ENCODE results near the gene SLC25A20.
"Not testable (repeated sequence)": the region's sequence is repeated elsewhere in the genome, so short reads cannot be mapped to it uniquely, and the experiment has no call there.

The SLC25A20 gene, protein sequence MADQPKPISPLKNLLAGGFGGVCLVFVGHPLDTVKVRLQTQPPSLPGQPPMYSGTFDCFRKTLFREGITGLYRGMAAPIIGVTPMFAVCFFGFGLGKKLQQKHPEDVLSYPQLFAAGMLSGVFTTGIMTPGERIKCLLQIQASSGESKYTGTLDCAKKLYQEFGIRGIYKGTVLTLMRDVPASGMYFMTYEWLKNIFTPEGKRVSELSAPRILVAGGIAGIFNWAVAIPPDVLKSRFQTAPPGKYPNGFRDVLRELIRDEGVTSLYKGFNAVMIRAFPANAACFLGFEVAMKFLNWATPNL

DNA sequence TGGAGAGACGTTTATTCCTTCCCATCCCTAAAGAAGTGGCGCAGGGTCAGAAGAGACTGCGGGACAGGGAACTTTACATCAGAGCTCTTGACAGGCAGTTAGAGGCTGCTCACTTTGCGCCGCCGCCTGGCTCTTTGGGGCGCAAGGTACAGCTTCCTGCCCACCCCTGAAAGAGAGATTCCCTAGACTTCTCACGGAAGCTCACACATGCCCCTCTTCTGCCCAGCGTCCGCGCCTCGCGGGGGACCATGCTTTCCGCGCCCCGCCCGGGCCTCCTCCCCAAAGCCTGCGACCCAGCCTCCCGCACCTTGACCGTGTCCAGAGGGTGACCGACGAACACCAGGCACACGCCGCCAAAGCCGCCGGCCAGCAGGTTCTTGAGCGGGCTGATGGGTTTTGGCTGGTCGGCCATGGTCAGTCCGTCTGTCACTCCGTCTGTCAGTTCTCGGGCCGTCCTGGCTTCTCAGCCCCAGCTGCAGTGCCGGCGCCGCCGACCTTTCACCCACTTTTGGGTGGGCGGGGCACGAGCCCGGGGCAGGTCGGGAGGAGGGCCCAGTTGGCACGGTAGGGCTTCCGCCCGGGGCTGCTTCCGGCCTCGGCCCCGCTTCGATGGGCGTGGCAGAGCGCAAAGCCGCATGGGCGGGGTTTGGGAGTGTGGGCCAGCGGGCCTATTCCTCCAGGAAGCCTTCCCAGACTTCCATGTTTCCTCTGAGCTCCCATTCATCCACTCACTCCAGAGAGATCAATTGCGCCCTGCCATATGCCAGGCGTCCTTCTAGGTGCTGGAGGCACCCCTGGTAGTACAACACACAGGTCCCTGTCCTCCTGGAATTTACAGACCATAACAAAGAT is at the start of gene SLC25A20:
TSS of gene SLC25A20 (minus strand) at position 500 of the 852 bp plus-strand sequence. CDS start at position 412, 88 bp downstream.
- peak; percentile 89 for DNase-seq

DNA sequence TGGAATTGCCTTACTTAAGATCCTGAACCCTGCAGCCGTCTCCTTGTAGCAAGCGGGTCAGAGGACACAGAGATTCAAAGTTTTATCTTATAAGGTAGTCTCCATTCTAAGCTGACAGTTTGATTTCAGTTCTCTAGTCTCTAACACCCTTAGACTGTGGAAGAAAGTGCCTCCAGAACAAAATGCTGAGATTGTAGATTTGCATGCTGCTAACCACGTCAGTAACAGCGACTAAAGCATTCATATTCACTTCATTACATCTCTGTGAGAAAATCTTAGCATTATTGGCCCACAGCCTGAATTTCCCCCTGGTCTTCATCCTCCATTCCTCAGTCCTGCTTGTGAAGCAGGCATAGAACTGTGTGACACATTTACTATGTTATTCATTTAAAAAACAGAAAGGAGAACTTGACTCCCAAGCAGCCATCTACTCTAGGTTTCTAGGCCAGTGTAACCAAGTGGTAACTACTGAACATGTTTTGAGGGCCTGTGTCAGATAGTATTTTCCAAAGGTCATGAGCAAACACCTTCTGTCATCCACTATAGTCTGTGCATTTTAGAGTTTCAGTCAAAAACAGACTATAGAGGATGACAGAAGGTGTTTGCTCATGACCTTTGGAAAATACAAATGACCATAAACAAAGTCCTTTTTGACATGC is 47.3 kb upstream of the SLC25A20 start:
- DNase-seq, result no peak

DNA sequence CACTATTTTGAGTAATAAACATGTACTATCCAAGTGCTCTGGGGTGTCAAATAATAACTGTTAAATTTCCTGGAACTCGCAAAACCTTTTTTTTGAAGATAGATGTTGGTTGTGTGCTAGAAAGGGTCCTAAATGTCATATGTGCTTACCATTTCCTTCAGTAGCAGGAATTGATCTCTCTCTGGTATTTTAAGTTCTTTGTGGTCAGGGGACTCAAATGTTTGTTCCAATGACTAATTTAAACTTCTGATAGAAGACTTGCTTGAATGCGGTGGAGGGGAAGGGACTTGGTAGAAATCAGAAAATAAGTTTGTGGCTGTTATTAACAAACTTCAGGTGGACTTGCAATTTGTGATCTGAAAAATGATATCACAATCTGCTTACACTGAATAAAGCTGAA is 46.8 kb upstream of the SLC25A20 start:
- no peak for DNase-seq

DNA sequence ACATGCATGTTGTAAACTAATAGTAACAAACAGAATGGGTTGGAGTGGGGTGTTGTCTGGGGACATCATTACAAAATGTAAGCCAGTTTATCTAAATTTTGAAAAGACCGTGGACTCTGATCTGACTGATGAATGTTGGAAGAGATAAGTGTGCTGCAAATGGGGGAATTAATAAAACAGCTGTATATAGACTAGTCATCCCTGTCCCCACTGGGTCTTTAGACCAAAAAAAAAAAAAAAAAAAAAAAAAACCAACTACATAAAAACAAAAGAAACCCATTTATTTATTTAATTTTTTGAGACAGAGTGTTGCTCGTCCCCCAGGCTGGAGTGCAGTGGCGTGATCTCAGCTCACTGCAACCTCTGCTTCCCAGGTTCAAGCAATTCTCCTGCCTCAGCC is 40.0 kb upstream of the SLC25A20 start:
- no peak for DNase-seq

DNA sequence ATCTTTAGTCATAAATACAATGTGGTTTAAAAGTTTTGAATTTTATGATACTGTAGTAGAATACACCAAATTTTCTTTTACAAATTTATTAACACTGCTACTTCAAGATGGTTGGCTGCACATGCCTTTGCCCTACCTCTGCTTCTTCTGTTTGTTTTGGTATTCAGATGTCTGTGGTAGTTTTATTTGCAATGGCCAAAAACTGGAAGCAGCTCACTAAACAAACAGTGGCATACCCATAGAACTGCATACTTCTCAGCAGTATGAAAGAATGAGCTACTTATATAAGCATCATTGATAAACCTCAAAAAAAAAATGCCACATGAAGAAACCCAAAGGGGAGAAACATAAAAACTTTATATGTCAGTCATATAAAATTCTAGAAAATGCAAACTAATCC is 39.5 kb upstream of the SLC25A20 start:
- DNase-seq, result no peak

DNA sequence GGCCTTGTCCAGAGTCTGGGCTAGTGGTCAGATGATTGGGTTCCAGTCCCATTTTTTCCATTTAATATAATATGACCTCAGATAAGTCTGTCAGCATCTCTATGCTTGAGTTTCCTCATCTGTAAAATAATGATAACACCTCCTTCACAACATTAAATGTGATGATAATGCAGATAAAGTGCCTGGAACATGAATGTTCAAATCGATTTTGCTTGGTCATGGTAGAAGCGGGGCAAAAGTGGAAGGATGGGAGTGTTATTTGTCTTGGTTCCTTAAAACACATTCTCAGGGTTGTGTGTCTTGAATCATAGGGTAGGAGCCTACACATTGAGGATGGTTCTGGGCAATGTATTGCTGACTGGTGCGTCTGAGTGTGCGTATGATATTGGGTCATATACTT is 36.8 kb upstream of the SLC25A20 start:
- DNase-seq, result no peak

DNA sequence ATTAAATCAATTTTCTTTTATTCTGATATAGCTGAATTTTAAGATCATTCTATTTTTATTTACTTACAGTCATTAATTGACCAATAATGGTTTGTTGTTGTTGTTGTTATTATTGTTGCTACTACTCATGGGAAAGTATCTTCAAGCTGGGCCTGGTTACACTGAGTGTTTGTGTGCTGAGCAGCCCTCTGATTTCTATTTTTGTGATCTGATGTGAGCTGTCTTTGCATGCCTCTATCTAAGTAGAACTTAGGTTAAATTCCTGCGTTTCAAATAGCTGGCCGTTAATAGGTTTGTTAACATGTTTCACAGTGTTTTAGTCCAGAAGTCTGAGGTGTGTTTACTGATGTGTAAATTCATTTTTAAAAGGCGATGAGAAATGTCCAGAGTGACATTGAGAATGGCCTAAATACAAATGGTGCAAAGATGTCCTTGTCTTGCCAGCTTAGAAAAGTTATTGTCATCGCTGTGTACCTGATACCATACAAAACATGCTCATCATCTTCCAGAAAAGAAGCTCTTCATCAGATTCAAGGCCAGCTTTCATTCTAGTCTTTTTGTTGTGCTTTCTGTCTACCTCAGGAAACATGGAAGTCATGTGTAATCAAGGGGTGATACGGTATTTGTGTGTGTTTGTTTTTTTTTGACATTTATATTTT is 35.8 kb upstream of the SLC25A20 start:
- DNase-seq, result no peak

DNA sequence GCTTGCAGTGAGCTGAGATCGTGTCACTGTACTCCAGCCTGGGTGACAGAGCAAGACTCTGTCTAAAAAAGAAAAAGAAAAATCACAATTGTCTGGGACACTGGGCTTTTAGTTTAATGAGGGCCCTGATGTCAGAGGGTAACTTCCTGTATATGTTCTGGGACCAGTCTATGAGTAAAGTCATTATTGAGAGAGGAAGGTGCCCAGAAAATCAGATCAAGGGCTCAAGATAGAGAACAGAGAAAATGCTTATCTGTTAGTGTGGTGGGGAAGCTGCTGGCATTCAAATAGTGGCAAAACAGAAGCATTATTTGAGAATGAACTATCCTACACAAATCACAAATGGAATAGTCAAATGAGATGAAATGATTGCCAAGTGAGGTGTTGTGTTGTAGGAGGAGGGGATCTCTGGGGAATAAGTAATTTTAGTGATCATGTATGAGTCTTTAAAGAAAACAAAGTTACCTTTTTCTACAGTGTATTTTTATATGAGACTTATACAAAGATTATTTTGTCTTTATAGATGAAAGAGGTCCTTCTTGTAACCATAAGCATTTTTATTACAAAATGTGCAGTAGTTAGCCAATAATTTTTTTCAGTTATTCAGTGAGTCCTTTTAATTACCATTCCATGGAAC is 33.4 kb upstream of the SLC25A20 start:
- DNase-seq, result no peak

DNA sequence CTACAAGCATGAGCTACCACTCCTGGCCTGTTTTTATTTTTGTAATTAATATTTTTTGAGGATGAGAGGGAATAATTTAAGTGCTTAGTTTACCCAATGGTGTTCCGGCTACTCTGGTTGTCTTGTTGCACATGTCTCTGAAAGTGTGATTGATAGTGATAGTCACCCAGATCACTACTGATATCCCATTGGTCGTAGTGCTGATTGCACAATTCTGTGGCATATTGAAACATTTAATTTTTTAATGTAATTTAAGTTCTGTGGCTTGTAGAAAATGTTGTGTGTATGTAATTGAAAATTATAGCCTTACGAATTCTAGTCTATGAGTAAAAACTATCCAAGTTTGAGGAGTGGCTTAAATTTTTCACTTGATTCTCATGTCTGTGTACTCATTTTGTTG is 31.9 kb upstream of the SLC25A20 start:
- DNase-seq, result no peak

DNA sequence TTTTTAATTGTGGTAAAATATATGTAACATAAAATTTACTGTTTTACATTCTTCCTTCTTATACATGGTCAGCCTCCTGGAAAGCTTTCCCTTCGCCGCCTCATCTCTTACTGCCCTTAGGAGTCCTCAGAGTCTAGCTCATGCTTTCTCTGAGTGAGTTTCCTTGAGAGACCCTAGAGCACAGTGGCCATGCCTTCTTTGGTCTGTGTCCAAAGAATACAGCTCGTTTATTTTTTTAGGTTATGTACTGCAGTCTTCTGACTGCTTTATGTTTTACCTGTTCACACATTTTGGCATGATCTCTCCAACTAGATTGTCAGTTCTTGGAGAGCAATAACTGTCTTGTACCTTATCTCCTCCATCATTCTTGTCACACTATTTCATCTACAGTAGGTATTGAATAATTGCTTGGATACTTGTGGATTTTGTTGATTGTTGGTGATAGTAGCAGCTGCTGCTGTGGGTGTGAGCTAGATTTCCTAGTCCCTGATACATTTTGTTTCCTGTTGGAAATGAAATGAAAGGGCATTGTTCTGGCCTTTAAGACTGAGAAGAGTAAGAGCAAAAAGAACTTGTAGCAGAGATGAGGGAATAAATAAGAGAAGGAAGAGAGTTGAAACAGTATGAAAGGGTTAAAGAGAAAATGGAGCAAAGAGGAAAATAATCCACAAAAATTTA is 30.8 kb upstream of the SLC25A20 start:
- no peak for DNase-seq

DNA sequence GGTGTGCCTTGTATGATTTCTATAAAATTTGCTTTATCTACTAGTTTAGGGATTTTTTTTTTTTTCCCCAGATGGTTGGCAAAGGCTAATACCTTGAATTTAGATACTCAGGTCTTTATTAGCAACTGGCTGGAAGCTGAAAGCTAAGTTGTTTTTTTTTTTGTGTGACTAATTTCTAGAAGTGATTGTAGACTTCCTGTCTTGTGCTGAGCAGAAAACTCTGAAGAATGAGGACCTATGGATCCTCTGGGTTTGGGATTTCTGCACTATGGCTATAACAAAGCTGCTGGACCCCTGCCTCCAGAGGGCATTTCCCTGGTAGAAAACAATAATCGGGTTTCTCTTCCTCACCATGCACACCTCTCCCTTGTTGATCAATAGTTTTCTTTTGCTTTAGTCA is 30.0 kb upstream of the SLC25A20 start:
- DNase-seq, result no peak

DNA sequence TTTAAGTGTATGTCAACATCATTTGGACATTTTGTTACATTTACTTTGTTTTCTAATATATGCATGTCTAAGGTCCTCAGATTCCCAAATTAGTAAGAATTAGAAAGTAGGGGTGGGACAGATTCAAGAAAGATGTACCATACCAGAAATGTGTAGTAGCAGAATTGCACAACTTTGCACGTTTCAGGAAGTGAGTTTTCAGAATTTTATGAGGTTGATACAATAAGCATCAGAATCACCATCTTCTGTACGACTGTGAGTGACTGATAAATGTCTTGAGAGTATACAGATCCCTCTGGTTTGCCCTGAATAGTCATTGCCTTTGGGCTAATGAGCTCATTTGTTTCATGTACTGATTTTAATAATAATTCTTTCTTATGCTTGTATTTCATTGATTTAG is 29.2 kb upstream of the SLC25A20 start:
- DNase-seq, result no peak

DNA sequence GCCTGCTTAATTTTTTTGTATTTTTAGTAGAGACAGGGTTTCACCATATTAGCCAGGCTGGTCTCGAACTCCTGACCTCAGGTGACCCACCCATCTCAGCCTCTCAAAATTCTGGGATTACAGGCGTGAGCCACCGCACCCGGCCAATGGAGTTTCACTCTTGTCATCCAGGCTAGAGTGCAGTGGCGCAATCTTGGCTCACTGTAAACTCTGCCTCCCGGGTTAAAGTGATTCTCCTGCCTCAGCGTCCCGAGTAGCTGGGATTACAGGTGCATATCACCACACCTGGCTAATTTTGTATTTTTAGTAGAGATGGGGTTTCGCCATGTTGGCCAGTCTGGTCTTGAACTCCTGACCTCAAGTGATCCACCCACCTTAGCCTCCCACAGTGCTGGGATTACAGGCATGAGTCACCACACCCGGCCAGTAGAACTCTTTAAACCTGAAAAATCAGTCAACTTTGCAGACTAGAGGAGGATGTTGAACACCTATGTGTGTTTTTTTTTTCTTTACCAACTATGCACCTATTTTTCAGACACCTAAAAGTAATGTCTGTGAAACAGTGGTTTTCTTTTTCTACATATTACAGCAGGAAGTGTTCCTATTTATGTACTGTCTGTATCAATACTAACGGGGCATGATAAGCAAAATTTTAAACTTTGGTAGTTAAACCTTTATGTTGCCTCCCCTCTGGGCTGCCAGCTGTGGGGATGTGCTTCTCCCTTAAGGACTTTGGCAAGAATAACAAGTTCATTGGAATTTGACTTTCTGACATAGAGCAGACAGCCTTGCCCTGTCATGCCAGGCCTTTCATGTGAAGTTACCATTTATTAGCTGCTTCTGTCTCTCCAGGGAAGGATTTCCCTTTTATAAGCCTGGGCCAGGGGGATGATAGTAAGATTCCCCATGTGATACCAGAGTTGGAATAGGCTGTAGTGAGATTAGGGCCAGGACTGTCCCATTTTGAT is 28.0 kb upstream of the SLC25A20 start:
- no peak for DNase-seq

DNA sequence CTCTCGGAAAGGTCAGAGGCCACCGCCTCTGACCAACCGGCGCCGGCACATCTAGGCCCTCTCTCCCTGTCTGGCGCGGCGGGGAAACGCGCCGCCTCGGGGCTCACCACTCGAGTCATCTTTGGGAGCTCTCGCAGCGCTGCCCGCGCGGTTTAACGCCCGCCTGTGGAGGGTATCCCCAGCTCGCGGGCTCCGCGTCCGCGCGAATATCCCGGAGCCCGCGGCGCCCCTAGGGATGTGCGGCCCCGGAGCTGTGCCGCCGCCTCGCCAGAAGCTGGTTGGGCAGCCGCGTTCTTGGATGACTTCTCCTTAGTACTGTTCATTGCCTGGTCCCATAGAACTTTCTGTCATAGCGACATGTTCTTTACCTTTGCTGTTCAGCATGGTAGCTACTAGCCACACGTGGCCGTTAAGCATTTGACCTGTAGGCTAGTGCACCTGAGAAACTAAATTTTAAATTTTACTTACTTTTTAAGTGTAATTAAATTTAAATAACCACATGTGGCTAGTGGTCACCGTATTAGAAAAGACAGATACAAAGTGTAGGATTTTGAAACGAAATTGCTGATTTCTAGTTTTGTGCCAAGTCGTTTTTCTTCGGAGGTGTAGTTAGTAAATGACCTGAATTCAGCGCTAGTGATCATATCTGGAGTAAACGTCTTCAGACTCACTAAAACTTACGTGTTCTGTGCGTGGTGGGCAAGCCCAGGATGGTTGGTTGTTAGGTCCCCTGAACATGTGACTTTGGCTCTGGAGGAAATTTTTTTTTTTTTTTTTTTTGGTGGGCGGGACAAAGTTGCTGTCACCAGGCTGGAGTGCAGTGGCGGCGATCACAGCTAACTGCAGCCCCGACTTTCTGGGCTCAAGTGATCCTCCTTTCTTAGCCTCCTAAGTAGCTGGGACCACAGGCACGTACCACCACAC is 20.8 kb upstream of the SLC25A20 start:
- DNase-seq, result peak; percentile 77

DNA sequence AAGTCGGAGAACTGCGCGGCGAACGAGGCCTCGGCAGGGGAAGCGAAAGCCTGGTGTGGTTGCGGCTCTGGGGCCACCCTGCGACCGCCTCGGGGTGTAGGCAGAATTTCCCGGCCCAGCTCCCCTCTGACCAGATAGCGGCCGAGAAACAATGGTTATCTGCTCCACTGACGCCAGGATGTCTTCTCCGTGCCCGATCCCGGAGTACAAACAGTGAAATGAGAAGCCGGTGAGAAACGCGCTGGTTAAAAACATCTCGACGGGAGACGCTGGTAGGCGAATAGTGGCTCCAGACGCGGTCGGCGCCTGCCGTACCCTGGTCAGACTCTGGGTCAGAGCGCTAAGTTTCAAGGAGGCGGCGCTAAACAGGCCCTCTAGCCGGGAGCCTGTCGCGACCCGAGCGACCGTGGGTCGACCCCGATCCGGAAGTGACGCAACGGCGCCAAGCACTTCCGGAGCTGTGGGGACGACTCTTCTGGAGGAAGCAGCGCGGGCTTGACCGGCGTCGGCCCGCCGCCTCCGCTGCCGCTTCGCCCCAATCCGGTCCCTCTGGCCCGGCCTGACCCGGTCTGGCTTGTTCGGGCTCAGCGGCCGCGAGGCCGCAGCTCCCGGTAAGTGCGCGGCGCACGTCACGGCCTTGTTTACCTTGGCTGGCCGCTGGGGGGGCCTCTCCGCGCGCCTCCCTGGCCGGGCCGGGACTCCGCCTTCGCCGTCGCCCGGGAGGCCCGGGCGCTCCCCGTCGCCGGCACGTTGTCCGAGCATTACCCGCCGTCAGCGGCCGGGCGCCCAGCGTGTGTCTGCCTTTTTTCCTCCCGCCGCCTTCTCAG is 19.9 kb upstream of the SLC25A20 start, which contains the start of gene ARIH2:
TSS of gene ARIH2 (plus strand) at position 455 of the 827 bp plus-strand sequence. CDS start 8,717 bp downstream, outside the sequence.
- DNase-seq, result peak; percentile 91

DNA sequence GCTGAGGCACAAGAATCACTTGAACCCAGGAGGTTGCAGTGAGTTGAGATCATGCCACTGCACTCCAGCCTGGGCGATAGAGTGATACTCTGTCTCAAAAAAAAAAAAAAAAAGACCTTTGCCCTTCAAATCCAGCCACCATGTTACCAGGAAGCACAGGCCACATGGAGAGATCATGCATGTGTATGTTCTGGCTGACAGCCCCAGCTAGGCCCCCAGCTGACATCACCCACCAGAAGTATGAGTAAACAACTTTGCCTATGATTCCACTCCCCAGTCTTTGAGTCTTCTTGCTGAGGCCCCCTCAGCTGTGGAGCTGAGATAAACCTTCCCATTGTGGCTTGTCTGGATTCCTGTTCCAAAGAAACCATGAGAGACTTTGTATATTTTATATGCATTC is 16.6 kb upstream of the SLC25A20 start:
- DNase-seq, result no peak

DNA sequence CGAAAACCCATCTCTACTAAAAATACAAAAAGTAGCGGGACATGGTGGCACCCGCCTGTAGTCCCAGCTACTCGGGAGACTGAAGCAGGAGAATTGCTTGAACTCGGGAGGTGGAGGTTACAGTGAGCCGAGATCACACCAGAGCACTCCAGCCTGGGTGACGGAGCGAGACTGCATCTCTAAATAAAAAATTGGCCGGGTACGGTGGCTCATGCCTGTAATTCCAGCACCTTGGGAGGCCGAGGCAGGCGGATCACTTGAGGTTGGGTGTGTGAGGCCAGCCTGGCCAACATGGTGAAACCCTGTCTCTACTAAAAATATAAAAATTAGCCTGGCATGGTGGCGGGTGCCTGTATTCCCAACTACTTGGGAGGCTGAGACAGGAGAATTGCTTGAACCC is 8.3 kb upstream of the SLC25A20 start:
- not testable (repeated sequence) for DNase-seq

DNA sequence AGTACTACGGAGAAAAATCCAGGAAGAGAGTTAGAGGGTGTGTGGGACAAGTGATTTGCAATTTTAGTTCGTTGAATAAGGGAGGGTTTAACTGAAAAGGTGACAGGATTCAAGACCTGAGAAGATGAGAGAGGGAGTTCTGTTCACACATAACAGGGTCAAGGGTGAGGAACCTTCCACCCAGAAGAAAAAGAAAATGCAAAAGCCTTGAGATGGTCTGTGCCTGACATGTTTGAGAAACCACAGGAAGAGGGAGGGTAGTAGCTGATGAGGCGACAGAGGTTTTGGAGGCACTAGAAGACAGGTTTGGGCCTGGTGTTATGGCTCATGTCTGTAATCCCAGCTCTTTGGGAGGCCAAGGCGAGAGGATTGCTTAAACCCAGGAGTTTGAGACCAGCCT is 591 bp upstream of the SLC25A20 start:
- DNase-seq, result peak; percentile 71
